ENCODE measurements around the gene SELENOW.
"Not testable (repeated sequence)": the region's sequence is repeated elsewhere in the genome, so short reads cannot be mapped to it uniquely, and the experiment has no call there.

Gene SELENOW

DNA sequence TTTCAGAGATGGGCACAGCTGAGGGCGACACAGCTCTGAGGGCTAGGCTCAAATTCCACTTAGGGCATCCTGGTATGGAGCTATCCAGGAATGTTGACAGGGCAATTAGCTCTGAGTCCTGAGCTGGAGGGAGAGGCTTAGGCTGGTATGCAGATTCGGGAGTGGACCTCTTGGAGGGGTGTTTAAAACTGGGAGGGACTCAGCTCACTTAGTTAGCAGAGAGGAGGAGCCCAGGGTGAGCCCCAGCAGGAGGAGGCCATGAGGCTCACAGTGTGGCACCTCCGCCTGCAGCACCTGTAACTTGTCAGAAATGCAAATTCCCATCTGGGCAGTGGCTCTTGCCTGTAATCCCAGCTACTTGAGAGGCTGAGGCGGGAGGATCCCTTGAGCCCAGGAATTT, 43.4 kb upstream of the SELENOW start:
- Histone ChIP-seq H3K27me3 (replicated peaks) (no peaks in the 10 kb centered on the region), H3K27ac (no peak overlapping the region), H3K36me3 (replicated peaks) (peaks cover 59% of the 10 kb centered on the region), H3K4me3 (ENCODE audit: low read depth, low read length) (no peak overlapping the region)
- TF ChIP-seq, protein P1, sequence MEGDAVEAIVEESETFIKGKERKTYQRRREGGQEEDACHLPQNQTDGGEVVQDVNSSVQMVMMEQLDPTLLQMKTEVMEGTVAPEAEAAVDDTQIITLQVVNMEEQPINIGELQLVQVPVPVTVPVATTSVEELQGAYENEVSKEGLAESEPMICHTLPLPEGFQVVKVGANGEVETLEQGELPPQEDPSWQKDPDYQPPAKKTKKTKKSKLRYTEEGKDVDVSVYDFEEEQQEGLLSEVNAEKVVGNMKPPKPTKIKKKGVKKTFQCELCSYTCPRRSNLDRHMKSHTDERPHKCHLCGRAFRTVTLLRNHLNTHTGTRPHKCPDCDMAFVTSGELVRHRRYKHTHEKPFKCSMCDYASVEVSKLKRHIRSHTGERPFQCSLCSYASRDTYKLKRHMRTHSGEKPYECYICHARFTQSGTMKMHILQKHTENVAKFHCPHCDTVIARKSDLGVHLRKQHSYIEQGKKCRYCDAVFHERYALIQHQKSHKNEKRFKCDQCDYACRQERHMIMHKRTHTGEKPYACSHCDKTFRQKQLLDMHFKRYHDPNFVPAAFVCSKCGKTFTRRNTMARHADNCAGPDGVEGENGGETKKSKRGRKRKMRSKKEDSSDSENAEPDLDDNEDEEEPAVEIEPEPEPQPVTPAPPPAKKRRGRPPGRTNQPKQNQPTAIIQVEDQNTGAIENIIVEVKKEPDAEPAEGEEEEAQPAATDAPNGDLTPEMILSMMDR (IDR thresholded peaks at IDR 0.05; ENCODE audit: low read depth, low read length, missing control alignments): no peak
- no peak for DNase-seq
- in situ Hi-C loops (cut with HindIII; ENCODE audit: low pct_ligation_motif_present, low sequenced_read_pairs): no loop called here

DNA sequence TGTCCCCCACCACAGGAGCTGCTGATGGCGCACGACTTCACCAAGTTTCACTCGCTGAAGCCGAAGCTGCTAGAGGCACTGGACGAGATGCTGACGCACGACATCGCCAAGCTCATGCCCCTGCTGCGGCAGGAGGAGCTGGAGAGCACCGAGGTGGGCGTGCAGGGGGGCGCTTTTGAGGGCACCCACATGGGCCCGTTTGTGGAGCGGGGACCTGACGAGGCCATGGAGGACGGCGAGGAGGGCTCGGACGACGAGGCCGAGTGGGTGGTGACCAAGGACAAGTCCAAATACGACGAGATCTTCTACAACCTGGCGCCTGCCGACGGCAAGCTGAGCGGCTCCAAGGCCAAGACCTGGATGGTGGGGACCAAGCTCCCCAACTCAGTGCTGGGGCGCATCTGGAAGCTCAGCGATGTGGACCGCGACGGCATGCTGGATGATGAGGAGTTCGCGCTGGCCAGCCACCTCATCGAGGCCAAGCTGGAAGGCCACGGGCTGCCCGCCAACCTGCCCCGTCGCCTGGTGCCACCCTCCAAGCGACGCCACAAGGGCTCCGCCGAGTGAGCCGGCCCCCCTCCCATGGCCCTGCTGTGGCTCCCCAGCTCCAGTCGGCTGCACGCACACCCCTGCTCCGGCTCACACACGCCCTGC, 37.5 kb upstream of the SELENOW start:
- peaks cover 44% of the 10 kb centered on the region for H3K36me3 ChIP-seq (replicated peaks)
- TF ChIP-seq, protein P1 (IDR thresholded peaks at IDR 0.05; ENCODE audit: low read depth, low read length, missing control alignments): no peak
- in situ Hi-C loops (cut with HindIII; ENCODE audit: low pct_ligation_motif_present, low sequenced_read_pairs): no loop called here

DNA sequence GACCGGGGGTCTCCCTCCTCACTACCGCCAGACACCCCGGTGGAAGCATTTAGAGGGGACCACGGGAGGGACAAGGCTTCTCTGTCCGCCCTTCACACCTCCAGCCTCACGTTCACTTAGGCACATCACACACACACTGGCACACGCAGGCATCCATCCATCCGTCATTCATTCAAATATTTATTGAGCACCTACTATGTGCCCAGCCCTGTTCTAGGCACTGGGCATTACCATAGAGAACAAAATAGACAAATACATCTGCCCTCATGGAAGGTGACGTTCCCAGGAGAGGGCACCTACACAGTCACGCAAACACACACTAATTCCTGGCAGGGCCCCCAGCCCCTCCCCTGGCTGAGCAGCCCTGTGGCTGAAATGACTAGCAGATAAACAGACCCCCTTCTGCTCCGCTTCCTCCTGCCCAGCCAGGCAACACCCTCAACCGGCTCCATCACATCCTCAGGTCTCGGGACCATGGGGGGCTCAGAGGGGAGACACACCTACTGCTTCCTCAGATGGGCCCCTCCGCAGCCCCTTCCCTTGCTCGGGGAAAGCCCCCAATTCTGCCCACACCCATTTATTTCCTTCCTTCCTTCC, 36.9 kb upstream of the SELENOW start:
- peak overlapping the region; percentile 91 for H3K27ac ChIP-seq
- TF ChIP-seq, protein P1 (IDR thresholded peaks at IDR 0.05; ENCODE audit: low read depth, low read length, missing control alignments): no peak
- no peak for DNase-seq
- peaks cover 39% of the 10 kb centered on the region for H3K36me3 ChIP-seq (replicated peaks)
- in situ Hi-C loops (cut with HindIII; ENCODE audit: low pct_ligation_motif_present, low sequenced_read_pairs): no loop called here
- H3K27me3 ChIP-seq (replicated peaks): no peaks in the 10 kb centered on the region
- no peak overlapping the region for H3K4me3 ChIP-seq (ENCODE audit: low read depth, low read length)

More for the DNA sequence above, 37.5 kb upstream of the SELENOW start:
- no peak for DNase-seq
- Histone ChIP-seq H3K27ac (no peak overlapping the region), H3K4me3 (ENCODE audit: low read depth, low read length) (no peak overlapping the region), H3K27me3 (replicated peaks) (no peaks in the 10 kb centered on the region)

DNA sequence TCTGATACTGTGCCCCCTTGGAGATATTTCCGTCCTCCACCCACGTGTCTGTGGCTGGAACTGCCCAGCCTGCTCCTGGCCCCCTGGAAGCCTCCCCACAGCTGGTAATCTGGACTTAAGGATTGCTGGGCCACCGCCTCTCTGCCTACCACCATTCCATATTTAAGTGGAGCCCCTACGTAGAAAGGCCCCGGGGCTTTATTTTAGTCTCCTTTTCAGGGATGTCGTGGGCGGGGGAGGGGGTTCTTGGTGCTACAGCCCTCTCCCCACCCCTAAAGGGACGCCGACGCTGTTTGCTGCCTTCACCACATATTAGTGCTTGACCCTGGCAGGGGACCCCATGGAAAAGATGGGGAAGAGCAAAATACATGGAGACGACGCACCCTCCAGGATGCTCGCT, 35.9 kb upstream of the SELENOW start:
- TF ChIP-seq, protein P1 (IDR thresholded peaks at IDR 0.05; ENCODE audit: low read depth, low read length, missing control alignments): no peak
- peaks cover 42% of the 10 kb centered on the region for H3K36me3 ChIP-seq (replicated peaks)
- H3K27ac ChIP-seq: peak overlapping the region; percentile 91
- no peak for DNase-seq
- H3K27me3 ChIP-seq (replicated peaks): no peaks in the 10 kb centered on the region
- in situ Hi-C loops (cut with HindIII; ENCODE audit: low pct_ligation_motif_present, low sequenced_read_pairs): no loop called here
- peak overlapping the region; percentile 9 for H3K4me3 ChIP-seq (ENCODE audit: low read depth, low read length)

DNA sequence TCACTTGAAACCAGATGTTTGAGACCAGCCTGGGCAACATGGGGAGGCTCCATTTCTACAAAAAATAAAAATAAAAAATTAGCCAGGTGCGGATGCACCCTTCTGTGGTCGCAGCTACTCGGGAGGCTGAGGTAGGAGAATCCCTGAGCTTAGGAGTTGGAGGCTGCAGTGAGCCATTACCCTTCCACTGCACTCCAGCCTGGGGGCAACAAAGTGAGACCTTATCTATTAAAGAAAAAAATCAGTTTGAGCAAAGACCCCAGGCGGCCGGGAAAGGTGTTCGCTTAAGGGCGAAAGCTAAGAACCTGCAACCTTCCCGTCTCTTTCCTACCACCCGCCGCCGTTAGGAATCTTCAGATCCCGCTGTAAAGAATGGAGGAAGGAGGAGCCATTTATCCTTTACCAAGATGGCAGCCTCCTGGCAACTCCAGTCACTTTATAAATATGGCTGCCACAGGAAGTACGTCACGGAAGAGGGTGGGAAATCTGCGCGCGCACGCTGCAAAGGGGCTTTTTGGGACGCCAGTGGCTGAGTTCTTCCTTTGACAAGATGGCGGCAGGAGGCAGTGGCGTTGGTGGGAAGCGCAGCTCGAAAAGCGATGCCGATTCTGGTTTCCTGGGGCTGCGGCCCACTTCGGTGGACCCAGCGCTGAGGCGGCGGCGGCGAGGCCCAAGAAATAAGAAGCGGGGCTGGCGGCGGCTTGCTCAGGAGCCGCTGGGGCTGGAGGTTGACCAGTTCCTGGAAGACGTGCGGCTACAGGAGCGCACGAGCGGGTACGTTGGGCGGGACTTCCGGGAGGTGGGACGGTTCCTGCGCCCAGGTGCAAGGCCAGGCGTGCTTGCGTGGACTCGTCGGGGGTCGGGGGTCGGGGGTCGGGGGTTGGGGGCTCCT, 33.2 kb upstream of the SELENOW start, which contains the start of gene NOP53:
Gene NOP53, plus strand, starts transcription at position 537 of the 892 bp plus-strand sequence. Its CDS starts 14 bp downstream, at position 551.
- H3K36me3 ChIP-seq (replicated peaks): peaks cover 45% of the 10 kb centered on the region
- H3K27ac ChIP-seq: peak within 1 kb of the TSS; percentile 98
- TF ChIP-seq, protein P1 (IDR thresholded peaks at IDR 0.05; ENCODE audit: low read depth, low read length, missing control alignments): no peak
- H3K27me3 ChIP-seq (replicated peaks): no peaks in the 10 kb centered on the region
- DNase-seq: peak; percentile 96
- in situ Hi-C loops (cut with HindIII; ENCODE audit: low pct_ligation_motif_present, low sequenced_read_pairs): no loop called here
- peak within 1 kb of the TSS; percentile 85 for H3K4me3 ChIP-seq (ENCODE audit: low read depth, low read length)

DNA sequence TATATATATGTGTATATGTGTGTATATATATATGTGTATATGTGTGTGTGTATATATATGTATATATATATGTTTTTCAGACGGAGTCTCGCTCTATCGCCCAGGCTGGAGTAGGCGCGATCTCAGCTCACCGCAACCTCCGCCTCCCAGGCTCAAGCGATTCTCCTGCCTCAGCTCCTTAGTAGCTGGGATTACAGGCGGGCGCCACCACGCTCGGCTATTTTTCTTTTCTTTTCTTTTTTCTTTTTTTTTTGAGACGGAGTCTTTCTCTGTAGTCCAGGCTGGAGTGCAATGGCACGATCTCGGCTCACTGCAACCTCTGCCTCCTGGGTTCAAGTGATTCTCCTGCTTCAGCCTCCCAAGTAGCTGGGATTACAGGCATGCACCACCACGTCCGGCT, 32.4 kb upstream of the SELENOW start:
- Histone ChIP-seq H3K36me3 (replicated peaks) (peaks cover 46% of the 10 kb centered on the region), H3K4me3 (ENCODE audit: low read depth, low read length) (peak overlapping the region; percentile 85)
- H3K27me3 ChIP-seq (replicated peaks); in situ Hi-C loops (cut with HindIII; ENCODE audit: low pct_ligation_motif_present, low sequenced_read_pairs); H3K27ac ChIP-seq; DNase-seq: not testable (repeated sequence)

Measured in brain microvascular endothelial cell (primary cell).